ENCODE measurements around the gene BHLHA9. TPM values are rescaled to one million over a fixed set of nuclear protein-coding genes. Genes with fewer than 3 reads are reported as not detected.

Gene BHLHA9
- total and polyA plus RNA-seq, 9 of the 15 experiments (the other 6 are each of a cell fraction or from before 2014, with no cell fraction given) = not detected

- TF ChIP-seq RFX1 (IDR thresholded peaks at IDR 0.05) (peak; percentile 96), RBFOX2 (IDR thresholded peaks at IDR 0.05; ENCODE audit: low read depth, low read length) (no peak), ZFP30 (CRISPR knock-in tag; IDR thresholded peaks at IDR 0.05; ENCODE audit: borderline replicate concordance) (no peak), USF2 (CRISPR knock-in tag; IDR thresholded peaks at IDR 0.05) (peak; percentile 86), ARID1B (IDR thresholded peaks at IDR 0.05) (no peak), MECOM (CRISPR knock-in tag; IDR thresholded peaks at IDR 0.05) (no peak), ZBTB2 (IDR thresholded peaks at IDR 0.05) (no peak), HMG20B (CRISPR knock-in tag; IDR thresholded peaks at IDR 0.05) (no peak), NCOR1 (IDR thresholded peaks at IDR 0.05) (no peak), DACH1 (IDR thresholded peaks at IDR 0.05; ENCODE audit: partially characterized antibody) (peak; percentile 19), RAD51 (IDR thresholded peaks at IDR 0.05; ENCODE audit: borderline replicate concordance, low read depth) (peak; percentile 69; the same call in 1 of the 2 replicates), USF1 (CRISPR knock-in tag; IDR thresholded peaks at IDR 0.05) (peak; percentile 88), POLR2AphosphoS5 (IDR thresholded peaks at IDR 0.05; ENCODE audit: control insufficient read depth, insufficient read depth, low read depth, low read length) (no peak), TCFL5 (CRISPR knock-in tag; conservative IDR thresholded peaks at IDR 0.05) (no peak), MCM2 (IDR thresholded peaks at IDR 0.05; ENCODE audit: low read depth) (no peak), NR4A1 (CRISPR knock-in tag; IDR thresholded peaks at IDR 0.05) (no peak), NR4A1 (tag; IDR thresholded peaks at IDR 0.05) (no peak), CTCF (IDR thresholded peaks at IDR 0.05 in 2 of 3, conservative IDR thresholded peaks at IDR 0.05 in 1 of 3; ENCODE audit: insufficient read depth in 2 of 3, low read depth in 1 of 3, low read length in 3 of 3) (no peak), ETV6 (IDR thresholded peaks at IDR 0.05; ENCODE audit: borderline replicate concordance in 1 of 2, low read depth in 2 of 2, low read length in 1 of 2) (no peak), ETV6 (CRISPR knock-in tag; IDR thresholded peaks at IDR 0.05; ENCODE audit: borderline replicate concordance) (no peak), CSDE1 (IDR thresholded peaks at IDR 0.05) (0 out of 4 replicates have a peak, but pooled peaks of 1 of the 2 experiments have one; percentile 63), PREB (CRISPR knock-in tag; IDR thresholded peaks at IDR 0.05) (0 out of 2 replicates have a peak, but pooled peaks have one; percentile 36)
These were observed 42.1 kb downstream of the BHLHA9 start (continued) for GRCh38 chr17:1312261-1312870.

All from K562 (cell line).